Glomerular endothelial cell (primary cell): ENCODE data around the gene ASB7. TPM values are rescaled to one million over a fixed set of nuclear protein-coding genes. Genes with fewer than 3 reads are reported as not detected.

Source experiments
- DNase-seq: peaks from one replicate; pipeline ENCODE4 v3.0.0-alpha.2; 2011; ENCODE audit warnings: low read depth, low spot score; ENCODE audit errors: extremely low read depth
- total RNA-seq: library from RNA; depleted of rRNA; stranded (reverse); fragments of >200 nt; gene quantifications from 2 replicates; pipeline ENCODE4 v1.2.3, GENCODE V29; 2015

ASB7 gene
- total RNA-seq, 1 donor from 2014 or later = 10.8 TPM

- DNase-seq = no peak
Measured at GRCh38 chr15:100596792-100597191, 5.6 kb upstream of the ASB7 start.

GRCh38 chr15:100597862-100598261, 4.5 kb upstream of the ASB7 start:
- no peak for DNase-seq

GRCh38 chr15:100598655-100599054, 3.7 kb upstream of the ASB7 start:
- no peak for DNase-seq

GRCh38 chr15:100601163-100601562, 1.2 kb upstream of the ASB7 start:
- DNase-seq = no peak

GRCh38 chr15:100601617-100602063, 749 bp upstream of the ASB7 start:
- DNase-seq = no peak

GRCh38 chr15:100602823-100603393, 519 bp downstream of the ASB7 start:
- no peak for DNase-seq

- no peak for DNase-seq
Measured at GRCh38 chr15:100612539-100612938, 10.2 kb downstream of the ASB7 start.

- DNase-seq = no peak
Measured at GRCh38 chr15:100613208-100613607, 10.8 kb downstream of the ASB7 start.

- no peak for DNase-seq
Measured at GRCh38 chr15:100614336-100614735, 11.9 kb downstream of the ASB7 start.

- DNase-seq = no peak
Measured at GRCh38 chr15:100614918-100615317, 12.5 kb downstream of the ASB7 start.

GRCh38 chr15:100615801-100616200, 13.4 kb downstream of the ASB7 start:
- no peak for DNase-seq

GRCh38 chr15:100616700-100617099, 14.3 kb downstream of the ASB7 start:
- no peak for DNase-seq

GRCh38 chr15:100623301-100623700, 20.9 kb downstream of the ASB7 start:
- no peak for DNase-seq

GRCh38 chr15:100627789-100628395, 25.5 kb downstream of the ASB7 start:
- DNase-seq = peak; percentile 60

- DNase-seq = no peak
Measured at GRCh38 chr15:100628746-100629145, 26.4 kb downstream of the ASB7 start.

GRCh38 chr15:100631831-100632230, 29.4 kb downstream of the ASB7 start:
- DNase-seq = no peak

- DNase-seq = no peak
Measured at GRCh38 chr15:100633763-100634075, 31.3 kb downstream of the ASB7 start.

- no peak for DNase-seq
Measured at GRCh38 chr15:100635406-100636071, 33.1 kb downstream of the ASB7 start.

- no peak for DNase-seq
Measured at GRCh38 chr15:100638177-100638730, 35.9 kb downstream of the ASB7 start.

- DNase-seq = no peak
Measured at GRCh38 chr15:100642213-100642949, 40.0 kb downstream of the ASB7 start.

GRCh38 chr15:100642950-100643338, 40.6 kb downstream of the ASB7 start:
- no peak for DNase-seq
